Neural crest cell (in vitro differentiated cells): ENCODE results near the gene B4GALNT3. TPM values are rescaled to one million over a fixed set of nuclear protein-coding genes. Genes with fewer than 3 reads are reported as not detected.

Experiments
- DNase-seq: peaks from one replicate; pipeline ENCODE4 v3.0.0; 2021; ENCODE audit warnings: low read depth, mixed read lengths, low spot score
- H3K27ac Mint-ChIP-seq: one replicate; pipeline ENCODE4 v1.8.0; 2021; ENCODE audit warnings: mild to moderate bottlenecking, mixed read lengths; ENCODE audit not compliant: unreplicated experiment
- H3K27me3 Mint-ChIP-seq: 2 replicates; pipeline ENCODE4 v1.8.0; 2021; ENCODE audit warnings: low read depth, mild to moderate bottlenecking, mixed read lengths
- H3K36me3 Mint-ChIP-seq: 2 replicates; pipeline ENCODE4 v1.8.0; 2021; ENCODE audit warnings: low read depth, mild to moderate bottlenecking, mixed read lengths
- H3K4me1 Mint-ChIP-seq: 2 replicates; pipeline ENCODE4 v1.8.0; 2021; ENCODE audit warnings: mixed read lengths
- H3K4me3 Mint-ChIP-seq: one replicate; pipeline ENCODE4 v1.8.0; 2021; ENCODE audit warnings: mild to moderate bottlenecking, mixed read lengths
- H3K9me3 Mint-ChIP-seq: 2 replicates; pipeline ENCODE4 v1.8.0; 2021; ENCODE audit warnings: mixed read lengths
- CTCF ChIP-seq: fragments of 200-600 bp; sonication (generic); conservative IDR thresholded peaks from 2 replicates; pipeline ENCODE4 v1.5.0; 2021; ENCODE audit warnings: antibody characterized with exemption, mild to moderate bottlenecking
- total RNA-seq: library from RNA; stranded (reverse); gene quantifications from 2 replicates; pipeline ENCODE4 v1.2.1, GENCODE V29; 2021

Gene B4GALNT3
- total RNA-seq, 1 donor from 2014 or later = 2.6 TPM

GRCh38 chr12:462936-463705, 3.4 kb downstream of the B4GALNT3 start:
- peaks cover 59% of the 10 kb centered on the region for H3K27me3 Mint-ChIP-seq
- H3K27ac Mint-ChIP-seq = no peak overlapping the region
- DNase-seq = no peak
- no peaks in the 10 kb centered on the region for H3K9me3 Mint-ChIP-seq
- no peaks in the 10 kb centered on the region for H3K36me3 Mint-ChIP-seq
- peaks cover 9% of the 10 kb centered on the region for H3K4me1 Mint-ChIP-seq
- peak overlapping the region; percentile 86 for H3K4me3 Mint-ChIP-seq
- no peak for TF ChIP-seq CTCF

GRCh38 chr12:464484-465267, 4.9 kb downstream of the B4GALNT3 start:
- Mint-ChIP-seq H3K9me3 (no peaks in the 10 kb centered on the region), H3K4me1 (peaks cover 5% of the 10 kb centered on the region), H3K27ac (no peak overlapping the region), H3K4me3 (no peak overlapping the region), H3K36me3 (no peaks in the 10 kb centered on the region), H3K27me3 (peaks cover 48% of the 10 kb centered on the region)
- DNase-seq = no peak
- no peak for TF ChIP-seq CTCF

- Mint-ChIP-seq H3K36me3 (no peaks in the 10 kb centered on the region), H3K4me3 (no peak overlapping the region), H3K9me3 (no peaks in the 10 kb centered on the region), H3K27me3 (peaks cover 46% of the 10 kb centered on the region), H3K27ac (no peak overlapping the region), H3K4me1 (peaks cover 2% of the 10 kb centered on the region)
- TF ChIP-seq CTCF = no peak
- DNase-seq = no peak
Observed at GRCh38 chr12:466039-466438, 6.3 kb downstream of the B4GALNT3 start.

GRCh38 chr12:466762-467161, 7.0 kb downstream of the B4GALNT3 start:
- H3K9me3 Mint-ChIP-seq = no peaks in the 10 kb centered on the region
- no peak for TF ChIP-seq CTCF
- no peak for DNase-seq
- H3K27me3 Mint-ChIP-seq = peaks cover 39% of the 10 kb centered on the region
- H3K4me3 Mint-ChIP-seq = no peak overlapping the region
- H3K36me3 Mint-ChIP-seq = no peaks in the 10 kb centered on the region
- no peak overlapping the region for H3K27ac Mint-ChIP-seq
- no peaks in the 10 kb centered on the region for H3K4me1 Mint-ChIP-seq

- Mint-ChIP-seq H3K36me3 (no peaks in the 10 kb centered on the region), H3K27me3 (peaks cover 31% of the 10 kb centered on the region), H3K27ac (no peak overlapping the region), H3K4me1 (no peaks in the 10 kb centered on the region), H3K4me3 (no peak overlapping the region), H3K9me3 (no peaks in the 10 kb centered on the region)
- TF ChIP-seq CTCF = no peak
- DNase-seq = no peak
Observed at GRCh38 chr12:467591-467990, 7.9 kb downstream of the B4GALNT3 start.
